Loucy (cell line): ENCODE data around the gene KIF3C.
A peak's percentile ranks its signal among the peaks of the same experiment; 100 is the strongest.
"Not testable (repeated sequence)": the region's sequence is repeated elsewhere in the genome, so short reads cannot be mapped to it uniquely, and the experiment has no call there.

Source experiments
- H2AFZ ChIP-seq: fragments of 200-600 bp; sonication (generic); 2 replicates; pipeline ENCODE4 v1.6.0; 2016; ENCODE audit warnings: antibody characterized with exemption, mild to moderate bottlenecking, low read length, moderate library complexity
- H3F3A ChIP-seq: fragments of 200-600 bp; 2 replicates; pipeline ENCODE4 v1.6.0; 2016; ENCODE audit warnings: antibody characterized with exemption, low read depth, mild to moderate bottlenecking
- H3K27me3 ChIP-seq: fragments of 200-600 bp; sonication (generic); 2 replicates; pipeline ENCODE4 v1.6.1; 2014; ENCODE audit warnings: low read length, mild to moderate bottlenecking; ENCODE audit not compliant: insufficient read depth, poor library complexity, severe bottlenecking
- H3K36me3 ChIP-seq: fragments of 200-600 bp; sonication (generic); 2 replicates; pipeline ENCODE4 v1.6.1; 2016; ENCODE audit warnings: low read length; ENCODE audit not compliant: insufficient read depth
- H3K4me1 ChIP-seq: fragments of 200-600 bp; sonication (generic); 2 replicates; pipeline ENCODE4 v1.5.1; 2014; ENCODE audit warnings: low read length, mild to moderate bottlenecking; ENCODE audit not compliant: insufficient read depth, poor library complexity, severe bottlenecking
- H3K4me2 ChIP-seq: fragments of 200-600 bp; sonication (generic); 2 replicates; pipeline ENCODE4 v1.6.0; 2014; ENCODE audit warnings: antibody characterized with exemption, low read length, low read depth, mild to moderate bottlenecking; ENCODE audit not compliant: poor library complexity, severe bottlenecking
- H3K4me3 ChIP-seq: fragments of 200-600 bp; sonication (generic); 2 replicates; pipeline ENCODE4 v1.5.1; 2014; ENCODE audit warnings: low read length, mild to moderate bottlenecking, mixed read lengths; ENCODE audit not compliant: poor library complexity, severe bottlenecking
- H3K79me2 ChIP-seq: fragments of 200-600 bp; sonication (generic); 2 replicates; pipeline ENCODE4 v1.6.1; 2014; ENCODE audit warnings: low read length; ENCODE audit not compliant: insufficient read depth
- H3K9ac ChIP-seq: fragments of 200-600 bp; sonication (generic); 2 replicates; pipeline ENCODE4 v1.6.0; 2014; ENCODE audit warnings: mild to moderate bottlenecking, low read depth, low read length, moderate library complexity; ENCODE audit not compliant: poor library complexity, severe bottlenecking
- H3K9me2 ChIP-seq: fragments of 200-600 bp; sonication (generic); replicated peaks from 2 replicates; pipeline ENCODE4 v1.6.1; 2016; ENCODE audit warnings: low read depth, low read length, mixed read lengths
- H3K9me3 ChIP-seq: fragments of 200-600 bp; sonication (generic); 2 replicates; pipeline ENCODE4 v1.6.1; 2014; ENCODE audit warnings: mild to moderate bottlenecking, antibody characterized with exemption, low read length, low read depth; ENCODE audit not compliant: insufficient read depth
- H4K20me1 ChIP-seq: fragments of 200-600 bp; sonication (generic); 2 replicates; pipeline ENCODE4 v1.6.0; 2014; ENCODE audit warnings: antibody characterized with exemption, low read length, mild to moderate bottlenecking; ENCODE audit not compliant: insufficient read depth, poor library complexity, severe bottlenecking
- CTCF ChIP-seq: fragments of 200-600 bp; sonication (generic); conservative IDR thresholded peaks from 2 replicates; pipeline ENCODE4 v1.5.1; 2014; ENCODE audit warnings: mild to moderate bottlenecking, antibody characterized with exemption, low read length
- EZH2phosphoT487 ChIP-seq: fragments of 200-600 bp; IDR thresholded peaks from 2 replicates; pipeline ENCODE4 v1.6.1; 2018; ENCODE audit warnings: antibody characterized with exemption, mild to moderate bottlenecking, moderate library complexity, borderline replicate concordance

The KIF3C gene

GRCh38 chr2:26001743-26002351, 19.6 kb upstream of the KIF3C start:
- Histone ChIP-seq H3K9me3 (no peaks in the 10 kb centered on the region), H3K36me3 (no peaks in the 10 kb centered on the region), H3K4me1 (peaks cover 17% of the 10 kb centered on the region), H2AFZ (no peak overlapping the region), H3K4me2 (peak overlapping the region; percentile 14), H3F3A (no peaks in the 10 kb centered on the region), H3K9me2 (no peaks in the 10 kb centered on the region), H3K79me2 (no peaks in the 10 kb centered on the region), H4K20me1 (no peaks in the 10 kb centered on the region), H3K9ac (no peak overlapping the region), H3K4me3 (no peak overlapping the region), H3K27me3 (no peaks in the 10 kb centered on the region)
- TF ChIP-seq CTCF (no peak), EZH2phosphoT487 (no peak)

- no peaks in the 10 kb centered on the region for H3K9me2 ChIP-seq
- peaks cover 17% of the 10 kb centered on the region for H3K4me1 ChIP-seq
- H3K79me2 ChIP-seq, result no peaks in the 10 kb centered on the region
- H4K20me1 ChIP-seq, result no peaks in the 10 kb centered on the region
- no peaks in the 10 kb centered on the region for H3K36me3 ChIP-seq
- peak; percentile 28 for TF ChIP-seq CTCF
- no peak for TF ChIP-seq EZH2phosphoT487
- no peak overlapping the region for H3K4me2 ChIP-seq
- H3K4me3 ChIP-seq, result no peak overlapping the region
- H3K27me3 ChIP-seq, result no peaks in the 10 kb centered on the region
- no peak overlapping the region for H2AFZ ChIP-seq
- H3K9me3 ChIP-seq, result no peaks in the 10 kb centered on the region
- no peaks in the 10 kb centered on the region for H3F3A ChIP-seq
- no peak overlapping the region for H3K9ac ChIP-seq
Measured at GRCh38 chr2:26000561-26001082, 18.3 kb upstream of the KIF3C start.

- not testable (repeated sequence) for H3K79me2 ChIP-seq, H3K4me2 ChIP-seq, H2AFZ ChIP-seq, H3K27me3 ChIP-seq, H3K36me3 ChIP-seq, H3F3A ChIP-seq, H3K9me3 ChIP-seq, H3K9ac ChIP-seq, H3K4me3 ChIP-seq, H4K20me1 ChIP-seq, H3K9me2 ChIP-seq
- H3K4me1 ChIP-seq, result peaks cover 17% of the 10 kb centered on the region
Measured at GRCh38 chr2:25999406-25999805, 17.1 kb upstream of the KIF3C start.

- not testable (repeated sequence) for H3K9me2 ChIP-seq, H2AFZ ChIP-seq, H3K27me3 ChIP-seq, H3K9ac ChIP-seq, H3F3A ChIP-seq, H3K4me3 ChIP-seq, H3K79me2 ChIP-seq, H4K20me1 ChIP-seq, H3K4me2 ChIP-seq, H3K9me3 ChIP-seq, H3K36me3 ChIP-seq
- peaks cover 17% of the 10 kb centered on the region for H3K4me1 ChIP-seq
Measured at GRCh38 chr2:25998816-25999383, 16.6 kb upstream of the KIF3C start.
